Neural progenitor cell (in vitro differentiated cells): ENCODE results near the gene SPATA18.

ENCODE experiments used
- CTCF ChIP-seq: fragments of 200-600 bp; sonication (generic); IDR thresholded peaks from 2 replicates; pipeline ENCODE4 v1.5.1; 2017; ENCODE audit warnings: antibody characterized with exemption, mild to moderate bottlenecking
- EZH2 ChIP-seq: fragments of 200-600 bp; sonication (generic); IDR thresholded peaks from 2 replicates; pipeline ENCODE4 v1.6.1; 2017; ENCODE audit warnings: antibody characterized with exemption, mild to moderate bottlenecking, moderate library complexity
- EZH2phosphoT487 ChIP-seq: fragments of 200-600 bp; sonication (generic); IDR thresholded peaks from 2 replicates; pipeline ENCODE4 v1.6.1; 2017; ENCODE audit warnings: antibody characterized with exemption

GRCh38 chr4:52142816-52143215 lies 91.7 kb downstream of the SPATA18 start:
- no peak for TF ChIP-seq CTCF
- TF ChIP-seq EZH2phosphoT487: no peak
- TF ChIP-seq EZH2: no peak
